DMS153 treated with DMSO at 0.1 percent for 48 hours (cell line): ENCODE data around the gene TEX26.

ENCODE experiments used
- DNase-seq: peaks from one replicate; lab custom pipeline; 2025; ENCODE audit not compliant: unreplicated experiment; lab: John Stamatoyannopoulos, UW

TEX26 gene

GRCh38 chr13:30974350-30974749 is 41.9 kb downstream of the TEX26 start:
- DNase-seq: no peak

- DNase-seq: no peak
Observed at GRCh38 chr13:30976025-30976424, 43.6 kb downstream of the TEX26 start.

- peak; percentile 35 for DNase-seq
Observed at GRCh38 chr13:30978981-30979956, 46.8 kb downstream of the TEX26 start.

DNA sequence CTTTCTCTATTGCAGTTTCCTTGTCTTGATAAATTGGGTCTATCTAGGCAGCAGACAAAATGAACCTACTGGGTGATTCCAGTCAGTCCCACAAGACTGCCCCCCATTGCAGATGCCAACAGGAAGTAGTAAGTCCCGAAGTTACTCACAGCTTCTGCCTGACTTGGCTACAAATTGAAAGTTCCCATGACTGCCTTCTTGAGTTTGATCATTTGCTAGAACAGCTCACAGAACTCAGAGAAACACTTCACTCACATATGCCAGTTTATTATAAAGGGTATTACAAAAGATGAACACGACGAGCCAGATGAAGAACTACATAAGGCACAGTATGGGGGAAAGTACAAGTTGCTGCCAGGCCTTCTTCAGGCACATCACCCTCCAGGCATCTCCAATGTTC is 50.0 kb downstream of the TEX26 start:
- DNase-seq: no peak

- DNase-seq: no peak
Observed at GRCh38 chr13:30982906-30983305, 50.5 kb downstream of the TEX26 start.

DNA sequence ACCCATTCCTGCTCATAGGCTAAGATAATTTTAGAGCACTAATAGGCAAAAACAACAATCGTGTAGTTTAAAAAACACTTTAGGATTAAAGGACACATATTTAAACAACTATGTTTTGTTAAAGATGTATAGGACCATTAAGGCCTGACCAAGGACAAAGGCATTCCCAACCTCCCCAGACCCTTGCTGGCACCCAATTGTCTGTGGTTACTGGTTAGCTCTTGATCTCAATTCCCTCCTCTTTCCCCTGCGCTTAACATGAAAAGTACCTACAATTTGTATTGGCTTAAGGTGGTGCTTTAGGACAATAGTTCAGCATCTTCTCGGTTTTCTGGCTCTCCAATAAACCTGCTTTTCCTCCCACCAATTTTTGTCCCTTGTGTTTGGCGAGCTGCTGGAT is 51.0 kb downstream of the TEX26 start:
- DNase-seq: no peak

DNA sequence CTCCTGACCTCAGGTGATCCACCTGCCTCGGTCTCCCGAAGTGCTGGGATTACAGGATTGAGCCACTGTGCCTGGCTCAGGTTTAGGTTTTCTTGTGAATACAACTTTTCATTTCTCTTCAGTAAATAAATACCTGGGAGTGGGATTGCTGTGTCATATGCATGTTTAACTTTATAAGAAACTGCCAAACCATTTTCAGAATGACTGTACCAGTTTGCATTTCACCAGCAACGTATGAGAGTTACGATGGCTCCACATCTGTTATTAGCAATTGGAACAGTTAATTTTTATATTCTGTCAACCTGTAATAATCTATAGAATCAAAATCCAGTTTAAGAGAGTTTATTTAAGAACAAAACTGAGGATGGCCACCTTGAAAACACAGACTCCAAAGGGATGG is 52.2 kb downstream of the TEX26 start:
- DNase-seq: no peak

DNA sequence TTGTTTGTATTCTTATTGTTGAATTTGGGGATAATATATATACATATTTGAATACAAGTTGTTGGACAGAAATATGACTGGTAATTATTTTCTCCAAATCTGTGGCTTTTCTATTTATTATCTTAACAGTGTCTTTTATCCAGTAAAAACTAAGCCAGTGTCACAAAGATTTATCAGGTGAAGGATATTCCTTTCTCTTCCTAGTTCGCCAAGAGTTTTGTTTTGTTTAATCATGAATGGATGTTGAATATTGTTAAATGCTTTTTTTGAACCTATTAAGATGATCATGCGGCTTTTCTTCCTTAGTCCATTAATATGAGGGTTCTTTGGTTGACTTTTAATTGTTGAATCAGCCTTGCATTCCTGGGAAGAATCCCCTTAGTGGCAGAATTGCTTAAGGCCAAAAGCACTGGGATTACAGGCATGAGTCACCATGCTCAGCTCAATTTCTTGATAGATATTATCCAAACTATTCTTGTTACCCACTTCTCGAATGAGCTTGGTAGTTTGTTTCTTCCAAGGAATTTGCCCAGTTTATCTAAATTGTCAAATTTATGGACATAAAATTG is 53.3 kb downstream of the TEX26 start:
- no peak for DNase-seq

- DNase-seq: no peak
Observed at GRCh38 chr13:30991184-30991583, 58.7 kb downstream of the TEX26 start.

GRCh38 chr13:30991922-30992321 is 59.5 kb downstream of the TEX26 start:
- no peak for DNase-seq

GRCh38 chr13:30995331-30995730 is 62.9 kb downstream of the TEX26 start:
- no peak for DNase-seq

- peak; percentile 44 for DNase-seq
Observed at GRCh38 chr13:30997697-30998096, 65.2 kb downstream of the TEX26 start.

- DNase-seq: no peak
Observed at GRCh38 chr13:30998136-30999088, 66.0 kb downstream of the TEX26 start.

- DNase-seq: no peak
Observed at GRCh38 chr13:31000889-31001288, 68.4 kb downstream of the TEX26 start.

DNA sequence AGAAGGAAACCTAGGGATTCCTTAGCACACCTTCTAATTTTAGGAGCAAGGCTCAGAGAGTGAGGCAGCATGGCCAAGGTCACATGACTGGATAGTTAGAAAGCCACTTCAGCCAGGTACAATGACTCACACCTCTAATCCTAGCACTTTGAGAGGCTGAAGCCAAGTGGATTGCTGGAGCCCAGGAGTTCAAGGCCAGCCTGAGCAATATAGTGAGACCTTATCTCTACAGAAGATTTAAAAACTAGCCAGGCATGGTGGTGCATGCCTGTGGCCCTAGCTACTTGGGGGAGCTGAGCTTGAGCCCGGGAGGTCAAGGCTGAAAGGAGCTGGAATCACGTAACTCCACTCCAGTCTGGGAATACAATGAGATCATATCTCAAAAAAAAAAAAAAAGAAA is 69.2 kb downstream of the TEX26 start:
- DNase-seq: no peak

GRCh38 chr13:31005066-31005465 is 72.6 kb downstream of the TEX26 start:
- DNase-seq: no peak

DNA sequence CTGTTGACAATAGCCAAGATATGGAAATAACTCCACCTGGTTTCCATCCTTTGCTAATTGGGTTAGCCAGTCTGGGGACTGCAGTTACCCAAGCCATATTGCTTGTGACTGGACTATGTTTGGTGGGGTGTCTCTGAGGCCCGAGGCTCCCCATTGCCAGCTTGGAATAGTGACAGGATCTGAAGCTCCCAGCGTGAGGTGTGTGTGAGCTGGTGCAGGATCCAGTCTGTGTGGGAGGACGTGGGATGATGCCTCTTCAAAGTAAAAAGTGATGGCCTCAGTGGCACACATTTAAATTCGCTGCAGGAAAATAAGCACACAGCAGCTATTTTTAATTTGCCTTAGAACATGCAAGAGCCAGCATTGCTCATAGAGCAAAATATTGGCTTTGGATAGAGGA is 75.0 kb downstream of the TEX26 start:
- DNase-seq: no peak

DNA sequence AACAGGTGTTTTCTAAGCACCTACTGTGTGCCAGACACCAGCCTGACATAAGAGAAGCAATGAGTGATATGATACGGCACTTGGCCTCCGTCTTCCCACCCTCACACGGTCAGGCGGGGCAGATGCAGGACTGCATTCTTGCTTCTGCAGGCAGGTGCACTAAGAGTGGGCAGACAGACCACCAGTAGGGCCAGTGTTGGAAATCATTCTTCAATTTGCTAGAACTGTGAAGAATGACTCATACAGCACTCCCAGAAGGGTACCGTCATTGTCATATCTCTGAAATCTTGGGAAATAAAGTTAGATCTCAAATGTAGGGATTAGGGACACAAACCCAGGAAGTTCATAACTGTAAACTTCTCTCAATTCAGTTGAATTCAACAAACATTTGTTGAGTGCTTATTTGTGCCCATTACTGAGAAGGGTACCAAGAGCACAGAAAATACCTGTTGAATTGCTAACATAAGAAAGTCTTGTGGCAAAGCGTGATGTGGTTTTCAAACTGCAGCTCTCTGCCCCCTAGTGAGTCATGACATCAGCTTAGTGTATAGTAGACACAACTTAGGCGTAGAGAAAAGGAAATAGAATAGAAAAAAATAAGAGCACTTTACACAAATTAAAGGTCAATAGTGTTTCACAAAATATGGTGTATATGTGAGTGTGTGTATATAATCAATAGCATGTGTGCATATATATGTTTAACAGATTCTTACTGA is 76.1 kb downstream of the TEX26 start:
- DNase-seq: no peak

- DNase-seq: no peak
Observed at GRCh38 chr13:31009166-31009565, 76.7 kb downstream of the TEX26 start.

DNA sequence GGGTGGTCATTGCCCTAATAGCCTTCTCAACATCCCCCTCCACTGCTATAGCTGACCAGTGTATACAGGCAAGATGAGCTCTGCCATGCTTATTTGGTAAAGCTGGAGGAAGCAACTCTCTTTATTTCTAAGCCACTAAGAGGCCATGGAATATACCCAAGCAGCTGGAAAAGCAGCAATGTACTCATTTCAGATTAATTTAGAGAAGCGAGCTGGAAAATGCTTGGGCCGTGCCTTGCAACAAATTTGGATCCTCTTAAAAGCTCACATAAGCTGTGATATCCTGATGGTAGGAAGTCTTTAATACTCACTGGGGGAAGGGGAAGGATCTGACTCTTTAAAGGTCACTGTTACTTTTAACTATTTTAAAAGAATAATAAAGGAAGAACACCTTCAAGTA is 77.8 kb downstream of the TEX26 start:
- DNase-seq: no peak
